A549 (cell line): ENCODE results near the gene NFIA. TPM values are rescaled to one million over a fixed set of nuclear protein-coding genes. Genes with fewer than 3 reads are reported as not detected.

Experiments used
- ATAC-seq, 2 experiments: fragments of 200-7000 bp in 1 of 2; fragments of >200 bp in 1 of 2; cut with Nextera tagmentation in 1 of 2; cut with Tn5 transposase in 1 of 2; 3 replicates each; pipeline versions ENCODE4 v1.8.0 to v1.9.1; 2018 to 2020; ENCODE audit warnings: mild to moderate bottlenecking in 1 of 2, moderate library complexity in 1 of 2
- CTCF ChIA-PET: fragments of 300-600 bp; sonication (Branson Sonifier 250); formaldehyde crosslinking; extraction: SDS; loops from one replicate; lab custom pipeline; 2021; ENCODE audit warnings: antibody characterized with exemption, inconsistent platforms; lab: Yijun Ruan, JAX
- POLR2A ChIA-PET: fragments of 350-600 bp; formaldehyde crosslinking; extraction: SDS; loops from one replicate; lab custom pipeline; 2021; ENCODE audit warnings: antibody characterized with exemption, inconsistent platforms; lab: Yijun Ruan, JAX
- DNase-seq, 2 experiments: peaks; one replicate each; pipeline versions ENCODE4 v3.0.0 to v3.0.0-alpha.2; 2011 to 2016; ENCODE audit warnings: low read depth in 1 of 2, low spot score in 1 of 2
- FAIRE-seq: peaks from 2 replicates; lab custom pipeline; 2011; peaks lifted over from hg19 to GRCh38; lab: Jason Lieb, UNC
- H3K27ac ChIP-seq, 2 experiments: fragments of >200 bp; sonication (Bioruptor Twin); formaldehyde crosslinking; 3 replicates each; pipeline ENCODE4 v1.5.1; 2016 to 2017
- H3K4me1 ChIP-seq: fragments of >200 bp; sonication (Bioruptor Twin); formaldehyde crosslinking; 3 replicates; pipeline ENCODE4 v1.6.1; 2016
- H3K4me2 ChIP-seq: fragments of >200 bp; sonication (Bioruptor Twin); formaldehyde crosslinking; 3 replicates; pipeline ENCODE4 v1.6.1; 2016
- H3K4me3 ChIP-seq: fragments of >200 bp; sonication (Bioruptor Twin); formaldehyde crosslinking; 3 replicates; pipeline ENCODE4 v1.5.1; 2016
- H3K9me3 ChIP-seq: fragments of >200 bp; sonication (Bioruptor Twin); formaldehyde crosslinking; 3 replicates; pipeline ENCODE4 v1.6.1; 2016
- CEBPB ChIP-seq, 2 experiments: fragments of >200 bp in 1 of 2; sonication (Bioruptor Twin) in 1 of 2; formaldehyde crosslinking in 1 of 2; IDR thresholded peaks; 2 replicates each; pipeline ENCODE4 v1.6.1; 2012 to 2016
- CHD2 ChIP-seq: fragments of 150-350 bp; IDR thresholded peaks from 2 replicates; pipeline ENCODE4 v1.6.1; 2014; ENCODE audit warnings: low read length; ENCODE audit not compliant: partially characterized antibody
- E2F6 ChIP-seq: IDR thresholded peaks from 2 replicates; pipeline ENCODE4 v1.6.1; 2012; ENCODE audit warnings: low read depth, borderline replicate concordance
- ESRRA ChIP-seq: fragments of 150-350 bp; IDR thresholded peaks from 2 replicates; pipeline ENCODE4 v1.6.1; 2014; ENCODE audit warnings: mild to moderate bottlenecking, low read length, borderline replicate concordance
- GATA3 ChIP-seq: IDR thresholded peaks from 2 replicates; pipeline ENCODE4 v1.6.1; 2012; ENCODE audit warnings: borderline replicate concordance
- HMGXB4 ChIP-seq: fragments of 250-450 bp; sonication (Bioruptor Pico); IDR thresholded peaks from 2 replicates; pipeline ENCODE4 v1.5.0; 2021; ENCODE audit warnings: mild to moderate bottlenecking, moderate library complexity, borderline replicate concordance
- JUN ChIP-seq, 2 experiments: fragments of >200 bp; sonication (Bioruptor Twin); formaldehyde crosslinking; IDR thresholded peaks; 2 replicates in 1 of 2; 3 replicates in 1 of 2; pipeline ENCODE4 v1.6.1; 2016 to 2017
- JUNB ChIP-seq: fragments of >200 bp; sonication (Bioruptor Twin); formaldehyde crosslinking; IDR thresholded peaks from 2 replicates; pipeline ENCODE4 v1.6.1; 2016
- KDM1A ChIP-seq: fragments of 200-600 bp; sonication (generic); IDR thresholded peaks from 2 replicates; pipeline ENCODE4 v1.6.1; 2016; ENCODE audit warnings: low read depth, mild to moderate bottlenecking
- MAZ ChIP-seq: fragments of 150-350 bp; IDR thresholded peaks from 2 replicates; pipeline ENCODE4 v1.6.1; 2014; ENCODE audit warnings: antibody characterized with exemption, low read depth, low read length, borderline replicate concordance
- NFE2L2 ChIP-seq: fragments of 150-350 bp; conservative IDR thresholded peaks from 2 replicates; pipeline ENCODE4 v1.6.1; 2014; ENCODE audit warnings: low read length
- PHF8 ChIP-seq: fragments of 200-600 bp; sonication (generic); IDR thresholded peaks from 2 replicates; pipeline ENCODE4 v1.6.1; 2016; ENCODE audit warnings: low read depth, mild to moderate bottlenecking, antibody characterized with exemption, moderate library complexity, borderline replicate concordance
- POLR2A ChIP-seq: IDR thresholded peaks from 2 replicates; pipeline ENCODE4 v1.6.1; 2012; ENCODE audit warnings: mild to moderate bottlenecking, low read length
- RAD21 ChIP-seq, 2 experiments: fragments of >200 bp in 1 of 2; sonication (Bioruptor Twin) in 1 of 2; formaldehyde crosslinking in 1 of 2; IDR thresholded peaks in 1 of 2; conservative IDR thresholded peaks in 1 of 2; 2 replicates in 1 of 2; 3 replicates in 1 of 2; pipeline ENCODE4 v1.6.1; 2012 to 2018; ENCODE audit warnings: inconsistent platforms in 1 of 2
- RARB ChIP-seq: fragments of 250-450 bp; sonication (Bioruptor Pico); IDR thresholded peaks from 2 replicates; pipeline ENCODE4 v1.8.0; 2021; ENCODE audit warnings: mild to moderate bottlenecking, moderate library complexity
- REST ChIP-seq: fragments of 200-600 bp; sonication (generic); IDR thresholded peaks from 2 replicates; pipeline ENCODE4 v1.6.1; 2016; ENCODE audit warnings: antibody characterized with exemption, mild to moderate bottlenecking, moderate library complexity
- RFX5 ChIP-seq: fragments of 450-650 bp; IDR thresholded peaks from 2 replicates; pipeline ENCODE4 v1.7.1; 2014; ENCODE audit warnings: antibody characterized with exemption, mild to moderate bottlenecking, moderate library complexity
- SREBF2 ChIP-seq: fragments of 450-650 bp; IDR thresholded peaks from 2 replicates; pipeline ENCODE4 v1.6.1; 2014; ENCODE audit warnings: mild to moderate bottlenecking, moderate library complexity
- TFCP2L1 ChIP-seq: fragments of 250-450 bp; sonication (Bioruptor Pico); IDR thresholded peaks from 2 replicates; pipeline ENCODE4 v1.5.0; 2021; ENCODE audit warnings: mild to moderate bottlenecking
- TP53 ChIP-seq: fragments of 250-450 bp; sonication (Bioruptor Pico); IDR thresholded peaks from 2 replicates; pipeline ENCODE4 v1.5.0; 2021; ENCODE audit warnings: mild to moderate bottlenecking, moderate library complexity
- ZC3H11A ChIP-seq: fragments of 450-650 bp; IDR thresholded peaks from 2 replicates; pipeline ENCODE4 v1.6.1; 2014; ENCODE audit warnings: antibody characterized with exemption, mild to moderate bottlenecking
- ZSCAN20 ChIP-seq: fragments of 250-450 bp; sonication (Bioruptor Pico); IDR thresholded peaks from 2 replicates; pipeline ENCODE4 v1.8.0; 2022; ENCODE audit warnings: mild to moderate bottlenecking, moderate library complexity
- WGBS: methylation state at CpG from one replicate; pipeline ENCODE4 v1.1.6; 2017; ENCODE audit errors: missing lambda C conversion rate; 5-methylcytosine and 5-hydroxymethylcytosine counted together
- polyA minus RNA-seq: library from RNA; depleted of rRNA, polyadenylated mRNA; stranded (reverse); fragments of >200 nt; gene quantifications from 2 replicates; pipeline ENCODE4 v1.2.3, GENCODE V29; 2011; rRNA and poly(A)+ RNA removed
- polyA plus RNA-seq, 4 experiments: library from polyadenylated mRNA; depleted of rRNA in 3 of 4; stranded (reverse); fragments of >200 nt; fragmentation: RNase III in 1 of 4; extraction: RNeasy Plus Mini Kit Qiagen cat#74134 plus additional on column Dnase treatment in 1 of 4; gene quantifications; 2 replicates in 3 of 4; 3 replicates in 1 of 4; pipeline ENCODE4 v1.2.3, GENCODE V29; 2011 to 2017
- TF ChIP-seq, protein P1 (sequence below): fragments of 150-350 bp; IDR thresholded peaks from 2 replicates; pipeline ENCODE4 v1.6.1; 2014; ENCODE audit warnings: low read depth, mild to moderate bottlenecking, low read length
- TF ChIP-seq, protein P2 (sequence below): fragments of 450-650 bp; IDR thresholded peaks from 2 replicates; pipeline ENCODE4 v1.6.1; 2014; ENCODE audit warnings: antibody characterized with exemption

NFIA gene
- polyA plus RNA-seq (2011; rRNA removed), result 21.3 and 25.8 TPM in 2 replicates
- polyA plus RNA-seq (2012; cell fraction: cytosol; rRNA removed), result 7.6 and 9.7 TPM in 2 replicates
- polyA plus RNA-seq (2012; cell fraction: nucleus; rRNA removed), result 6.6 and 9.0 TPM in 2 replicates
- 6.5 to 6.7 TPM (median 6.7 TPM) in 3 replicates for polyA plus RNA-seq (2017; fragmentation: RNase III; extraction: RNeasy Plus Mini Kit Qiagen cat#74134 plus additional on column Dnase treatment)
- 91.4 and 115 TPM in 2 replicates for polyA minus RNA-seq

DNA sequence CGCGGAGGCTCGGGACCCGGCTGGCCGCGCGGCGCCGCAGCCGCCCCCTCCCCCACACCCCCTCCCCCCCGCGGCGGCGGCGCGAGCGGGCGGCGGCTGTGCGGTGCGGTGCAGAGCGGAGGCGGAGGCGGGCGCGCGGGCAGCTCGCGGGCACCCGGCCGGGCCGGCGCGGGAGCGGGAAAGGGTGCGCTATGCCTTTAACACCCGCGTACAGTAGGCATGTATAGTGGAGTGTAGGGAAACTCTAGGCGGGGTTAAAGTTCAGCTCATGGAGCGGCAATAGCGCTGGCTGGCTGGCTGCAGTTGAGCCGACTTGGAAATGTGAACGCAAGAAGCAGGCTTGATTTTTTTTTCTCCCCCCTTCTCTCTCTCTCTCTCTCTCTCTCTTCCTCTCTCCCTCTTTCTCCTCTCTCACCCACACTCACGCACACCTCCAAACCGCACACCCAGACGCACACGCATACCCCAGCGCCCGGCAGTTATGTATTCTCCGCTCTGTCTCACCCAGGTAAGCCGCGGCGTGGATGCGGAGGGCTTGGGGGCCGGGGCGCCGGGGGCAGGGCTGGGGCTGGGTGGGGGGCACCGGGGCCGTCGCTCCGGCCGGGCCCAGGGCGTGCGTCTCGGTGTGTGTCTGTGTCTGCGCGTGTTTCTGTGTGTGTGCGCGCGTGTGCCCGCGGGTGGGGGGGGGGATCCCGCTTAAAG, at the start of gene NFIA:
TSS of gene NFIA (plus strand) at position 251 of the 702 bp plus-strand sequence.
- peak within 1 kb of the TSS; percentile 91 to 100 for H3K27ac ChIP-seq
- peak within 1 kb of the TSS; percentile 91 for H3K4me3 ChIP-seq
- WGBS, result under 1% methylated on average over 17 of the region's 73 CpGs
- CTCF ChIA-PET, result no interaction called here
- POLR2A ChIA-PET, result interaction anchor here (0.6 to 1.4 kb wide), 7 partner anchors 25 to 506 kb away, joined by 3 to 6 read pairs (median 3); no protein-coding TSS in a partner anchor
- no peaks in the 10 kb centered on the region for H3K9me3 ChIP-seq
- DNase-seq (peak; percentile 61 to 86), FAIRE-seq (no peak), ATAC-seq (peak; percentile 73 to 76)
- TF ChIP-seq JUN (IDR thresholded peaks at IDR 0.05) (0 out of 5 replicates have a peak, but pooled peaks of 1 of the 2 experiments have one; percentile 40), POLR2A (peak; percentile 27; the same call in 1 of the 2 replicates), ESRRA (no peak), E2F6 (peak; percentile 55; the same call in 1 of the 2 replicates), REST (no peak), ZSCAN20 (CRISPR knock-in tag) (no peak)
- peak within 1 kb of the TSS; percentile 89 for H3K4me2 ChIP-seq
- peaks cover 54% of the 10 kb centered on the region for H3K4me1 ChIP-seq

- no peak for ATAC-seq
Measured at GRCh38 chr1:61035880-61036279, 46.5 kb upstream of the NFIA start.

GRCh38 chr1:61042466-61043009, 39.8 kb upstream of the NFIA start:
- FAIRE-seq (no peak), DNase-seq (no peak), ATAC-seq (peak in 1 of 2 experiments; percentile 69; a peak in 3 of 6 replicates)
- Histone ChIP-seq H3K27ac (no peak overlapping the region; a peak in 1 of 6 replicates), H3K4me3 (peak overlapping the region; percentile 34; the same call in 2 of the 3 replicates), H3K9me3 (no peaks in the 10 kb centered on the region), H3K4me2 (peak overlapping the region; percentile 82), H3K4me1 (no peaks in the 10 kb centered on the region)
- ChIA-PET CTCF (interaction anchor here (0.6 to 2.3 kb wide), 24 partner anchors 11 to 1071 kb away, joined by 3 to 30 read pairs (median 4); no protein-coding TSS in a partner anchor), POLR2A (no interaction called here)
- 46% methylated on average over 13 of the region's 17 CpGs for WGBS
- TF ChIP-seq SREBF2 (no peak), HMGXB4 (CRISPR knock-in tag) (no peak), RFX5 (no peak), JUN (IDR thresholded peaks at IDR 0.05) (no peak), CHD2 (no peak), ESRRA (no peak), RARB (CRISPR knock-in tag) (no peak), JUNB (no peak), CEBPB (IDR thresholded peaks at IDR 0.05) (no peak), TP53 (no peak), NFE2L2 (no peak), PHF8 (no peak), ZC3H11A (no peak), MAZ (no peak), KDM1A (no peak)
- TF ChIP-seq, protein P1, sequence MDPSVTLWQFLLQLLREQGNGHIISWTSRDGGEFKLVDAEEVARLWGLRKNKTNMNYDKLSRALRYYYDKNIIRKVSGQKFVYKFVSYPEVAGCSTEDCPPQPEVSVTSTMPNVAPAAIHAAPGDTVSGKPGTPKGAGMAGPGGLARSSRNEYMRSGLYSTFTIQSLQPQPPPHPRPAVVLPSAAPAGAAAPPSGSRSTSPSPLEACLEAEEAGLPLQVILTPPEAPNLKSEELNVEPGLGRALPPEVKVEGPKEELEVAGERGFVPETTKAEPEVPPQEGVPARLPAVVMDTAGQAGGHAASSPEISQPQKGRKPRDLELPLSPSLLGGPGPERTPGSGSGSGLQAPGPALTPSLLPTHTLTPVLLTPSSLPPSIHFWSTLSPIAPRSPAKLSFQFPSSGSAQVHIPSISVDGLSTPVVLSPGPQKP, result no peak

More at GRCh38 chr1:61035880-61036279, 46.5 kb upstream of the NFIA start:
- no peak overlapping the region for H3K4me2 ChIP-seq
- CTCF ChIA-PET, result no interaction called here
- no peak overlapping the region for H3K27ac ChIP-seq
- no peak for TF ChIP-seq TFCP2L1 (CRISPR knock-in tag)
- TF ChIP-seq GATA3, result no peak
- TF ChIP-seq RAD21 (conservative IDR thresholded peaks at IDR 0.05 in 1 of 2, IDR thresholded peaks at IDR 0.05 in 1 of 2), result no peak
- TF ChIP-seq, protein P2, sequence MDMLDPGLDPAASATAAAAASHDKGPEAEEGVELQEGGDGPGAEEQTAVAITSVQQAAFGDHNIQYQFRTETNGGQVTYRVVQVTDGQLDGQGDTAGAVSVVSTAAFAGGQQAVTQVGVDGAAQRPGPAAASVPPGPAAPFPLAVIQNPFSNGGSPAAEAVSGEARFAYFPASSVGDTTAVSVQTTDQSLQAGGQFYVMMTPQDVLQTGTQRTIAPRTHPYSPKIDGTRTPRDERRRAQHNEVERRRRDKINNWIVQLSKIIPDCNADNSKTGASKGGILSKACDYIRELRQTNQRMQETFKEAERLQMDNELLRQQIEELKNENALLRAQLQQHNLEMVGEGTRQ, result no peak
- TF ChIP-seq ZC3H11A, result no peak
- FAIRE-seq, result no peak
- DNase-seq, result no peak
- peaks cover 4% of the 10 kb centered on the region; the same call in 2 of the 3 replicates for H3K9me3 ChIP-seq
- no peak overlapping the region for H3K4me3 ChIP-seq
- POLR2A ChIA-PET, result no interaction called here
- H3K4me1 ChIP-seq, result no peaks in the 10 kb centered on the region
